Chondrocyte (in vitro differentiated cells): ENCODE measurements around the gene DNM3. TPM values are rescaled to one million over a fixed set of nuclear protein-coding genes. Genes with fewer than 3 reads are reported as not detected.

Source experiments
- DNase-seq: peaks from one replicate; pipeline ENCODE4 v3.0.0; 2021; ENCODE audit warnings: mixed read lengths, low spot score
- H3K27ac Mint-ChIP-seq: one replicate; pipeline ENCODE4 v1.8.0; 2021; ENCODE audit warnings: mild to moderate bottlenecking, moderate library complexity, mixed read lengths; ENCODE audit not compliant: unreplicated experiment
- H3K27me3 Mint-ChIP-seq: 2 replicates; pipeline ENCODE4 v1.8.0; 2021; ENCODE audit warnings: low read depth, mixed read lengths
- H3K36me3 Mint-ChIP-seq: 2 replicates; pipeline ENCODE4 v1.8.0; 2021; ENCODE audit warnings: low read depth, mixed read lengths
- H3K4me1 Mint-ChIP-seq: 2 replicates; pipeline ENCODE4 v1.8.0; 2021; ENCODE audit warnings: low read depth, mild to moderate bottlenecking, mixed read lengths
- H3K4me3 Mint-ChIP-seq: one replicate; pipeline ENCODE4 v1.8.0; 2021; ENCODE audit warnings: mild to moderate bottlenecking, moderate library complexity, mixed read lengths; ENCODE audit not compliant: unreplicated experiment
- H3K9me3 Mint-ChIP-seq: 2 replicates; pipeline ENCODE4 v1.8.0; 2021; ENCODE audit warnings: low read depth, mixed read lengths
- total RNA-seq: library from RNA; stranded (reverse); gene quantifications from 3 replicates; pipeline ENCODE4 v1.2.1, GENCODE V29; 2021
- TF ChIP-seq, protein P1 (sequence below): fragments of 200-600 bp; sonication (generic); IDR thresholded peaks from 2 replicates; pipeline ENCODE4 v1.5.0; 2021; ENCODE audit warnings: antibody characterized with exemption, mild to moderate bottlenecking, moderate library complexity

DNM3 gene
- total RNA-seq, 1 donor from 2014 or later, result 12.4 TPM

DNA sequence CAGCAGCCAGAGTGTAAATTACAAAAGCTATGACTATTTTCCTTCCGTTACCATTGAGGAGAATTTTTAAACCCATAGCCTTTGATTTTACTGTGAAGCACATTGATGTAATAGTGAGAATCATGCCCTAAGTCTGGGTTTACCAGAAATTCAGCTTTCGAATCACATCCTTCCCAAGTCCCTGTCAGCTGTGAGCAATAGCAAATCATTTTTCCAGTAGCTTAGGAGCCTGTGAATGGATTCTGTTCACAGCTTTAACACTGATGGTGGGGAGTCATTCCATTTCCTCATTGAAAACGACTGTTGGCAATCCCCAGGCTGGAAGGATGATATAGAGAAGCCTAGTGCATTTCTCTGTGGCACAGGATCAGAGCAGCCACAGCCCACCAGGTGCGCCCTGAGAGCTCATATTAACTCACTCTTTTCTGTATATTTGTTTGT is 497.0 kb downstream of the DNM3 start:
- Mint-ChIP-seq H3K36me3 (no peaks in the 10 kb centered on the region), H3K4me1 (peaks cover 43% of the 10 kb centered on the region), H3K9me3 (no peaks in the 10 kb centered on the region), H3K4me3 (no peak overlapping the region), H3K27me3 (no peaks in the 10 kb centered on the region), H3K27ac (no peak overlapping the region)
- TF ChIP-seq, protein P1, sequence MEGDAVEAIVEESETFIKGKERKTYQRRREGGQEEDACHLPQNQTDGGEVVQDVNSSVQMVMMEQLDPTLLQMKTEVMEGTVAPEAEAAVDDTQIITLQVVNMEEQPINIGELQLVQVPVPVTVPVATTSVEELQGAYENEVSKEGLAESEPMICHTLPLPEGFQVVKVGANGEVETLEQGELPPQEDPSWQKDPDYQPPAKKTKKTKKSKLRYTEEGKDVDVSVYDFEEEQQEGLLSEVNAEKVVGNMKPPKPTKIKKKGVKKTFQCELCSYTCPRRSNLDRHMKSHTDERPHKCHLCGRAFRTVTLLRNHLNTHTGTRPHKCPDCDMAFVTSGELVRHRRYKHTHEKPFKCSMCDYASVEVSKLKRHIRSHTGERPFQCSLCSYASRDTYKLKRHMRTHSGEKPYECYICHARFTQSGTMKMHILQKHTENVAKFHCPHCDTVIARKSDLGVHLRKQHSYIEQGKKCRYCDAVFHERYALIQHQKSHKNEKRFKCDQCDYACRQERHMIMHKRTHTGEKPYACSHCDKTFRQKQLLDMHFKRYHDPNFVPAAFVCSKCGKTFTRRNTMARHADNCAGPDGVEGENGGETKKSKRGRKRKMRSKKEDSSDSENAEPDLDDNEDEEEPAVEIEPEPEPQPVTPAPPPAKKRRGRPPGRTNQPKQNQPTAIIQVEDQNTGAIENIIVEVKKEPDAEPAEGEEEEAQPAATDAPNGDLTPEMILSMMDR, result no peak
- no peak for DNase-seq

DNA sequence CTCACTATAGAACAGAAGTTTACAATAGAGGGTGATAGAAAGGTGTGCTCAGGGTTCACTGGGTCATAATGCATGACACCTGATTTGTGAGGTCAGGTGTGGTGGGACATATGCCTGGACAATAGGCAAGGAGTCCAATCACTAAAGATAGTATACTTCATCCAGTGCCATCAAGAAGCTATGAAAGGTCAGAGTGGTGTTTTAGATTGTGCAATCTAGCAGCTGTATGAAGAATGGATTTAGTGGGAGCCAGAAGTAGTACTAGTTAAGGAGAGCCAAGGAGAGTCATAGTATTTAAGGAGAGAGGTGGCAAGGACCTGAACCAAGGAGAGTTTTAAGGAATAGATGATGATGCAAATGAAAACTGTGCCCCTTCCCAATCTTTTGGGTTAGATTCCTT is 498.5 kb downstream of the DNM3 start:
- no peaks in the 10 kb centered on the region for H3K36me3 Mint-ChIP-seq
- H3K4me3 Mint-ChIP-seq, result no peak overlapping the region
- TF ChIP-seq, protein P1, result no peak
- H3K9me3 Mint-ChIP-seq, result no peaks in the 10 kb centered on the region
- peaks cover 59% of the 10 kb centered on the region for H3K4me1 Mint-ChIP-seq
- DNase-seq, result no peak
- H3K27ac Mint-ChIP-seq, result peak overlapping the region; percentile 28
- no peaks in the 10 kb centered on the region for H3K27me3 Mint-ChIP-seq

DNA sequence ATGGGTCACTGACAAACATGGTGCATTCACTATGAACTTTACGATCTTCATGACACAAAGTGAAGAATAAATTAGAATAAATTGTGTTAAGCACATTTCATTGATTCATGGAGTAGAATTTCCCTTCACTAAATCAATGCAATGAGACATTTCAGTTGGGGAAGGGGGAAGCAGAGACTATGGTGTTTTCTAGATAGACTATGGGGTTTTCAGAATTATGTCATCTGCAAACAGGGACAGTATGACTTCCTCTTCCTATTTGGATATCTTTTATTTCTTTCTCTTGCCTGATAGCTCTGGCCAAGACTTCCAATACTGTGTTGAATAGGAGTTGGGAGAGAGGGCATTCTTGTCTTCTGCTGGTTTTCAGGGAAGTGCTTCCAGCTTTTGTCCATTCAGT is 499.2 kb downstream of the DNM3 start:
- H3K4me3 Mint-ChIP-seq, result no peak overlapping the region
- no peaks in the 10 kb centered on the region for H3K36me3 Mint-ChIP-seq
- H3K27ac Mint-ChIP-seq, result no peak overlapping the region
- peaks cover 66% of the 10 kb centered on the region for H3K4me1 Mint-ChIP-seq
- no peaks in the 10 kb centered on the region for H3K27me3 Mint-ChIP-seq
- TF ChIP-seq, protein P1, result no peak
- no peak for DNase-seq
- peaks cover 1% of the 10 kb centered on the region for H3K9me3 Mint-ChIP-seq

DNA sequence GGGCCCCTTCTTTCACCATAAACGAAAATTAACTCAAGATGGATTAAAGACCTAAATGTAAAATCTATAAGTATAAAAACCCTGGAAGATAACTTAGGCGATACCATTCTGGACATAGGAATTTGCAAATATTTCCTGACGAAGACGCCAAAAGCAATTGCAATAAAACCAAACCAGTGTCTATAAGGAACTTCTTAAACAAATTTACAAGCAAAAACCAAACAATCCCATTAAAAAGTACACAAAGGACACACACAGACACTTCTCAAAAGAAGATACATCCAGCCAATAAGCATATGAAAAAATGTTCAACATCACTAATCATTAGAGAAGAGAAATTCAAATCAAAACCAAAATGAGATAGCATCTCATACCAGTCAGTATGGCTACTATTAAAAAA is 500.4 kb downstream of the DNM3 start:
- Mint-ChIP-seq H3K27ac (peak overlapping the region; percentile 1), H3K36me3 (peaks cover 3% of the 10 kb centered on the region), H3K9me3 (peaks cover 7% of the 10 kb centered on the region), H3K4me1 (peaks cover 71% of the 10 kb centered on the region), H3K27me3 (no peaks in the 10 kb centered on the region), H3K4me3 (no peak overlapping the region)
- no peak for DNase-seq
- TF ChIP-seq, protein P1, result no peak

DNA sequence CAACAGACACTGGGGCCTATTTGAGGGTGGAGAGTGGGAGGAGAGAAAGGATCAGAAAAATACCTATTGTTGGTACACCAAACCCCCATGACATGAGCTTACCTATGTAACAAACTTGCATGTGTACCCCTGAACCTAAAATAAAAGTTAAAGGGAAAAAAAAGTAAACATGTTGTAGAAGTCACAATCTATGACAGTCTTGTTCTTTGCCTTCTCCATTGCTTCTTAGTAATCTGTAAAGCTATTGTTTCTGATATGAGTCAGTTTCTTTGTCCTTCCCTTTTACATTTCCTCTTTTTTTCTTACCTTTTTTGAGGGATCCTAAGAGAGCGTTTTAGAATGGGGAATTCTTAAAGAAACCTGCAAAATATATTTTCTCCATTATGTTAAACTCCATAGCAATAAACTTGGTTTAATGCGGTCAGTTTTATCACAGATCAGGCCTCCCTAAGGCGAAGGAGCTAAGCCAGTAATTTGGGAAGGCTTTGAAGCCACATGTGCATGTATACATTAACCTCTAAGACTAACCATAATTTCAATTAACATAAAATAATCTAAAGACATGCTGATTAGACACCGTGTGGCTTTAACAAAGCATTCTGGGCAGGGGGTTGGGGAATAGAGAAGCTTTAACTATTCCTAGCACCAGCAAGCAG is 501.4 kb downstream of the DNM3 start:
- Mint-ChIP-seq H3K4me1 (peaks cover 72% of the 10 kb centered on the region), H3K27ac (peak overlapping the region; percentile 95), H3K9me3 (peaks cover 17% of the 10 kb centered on the region), H3K27me3 (no peaks in the 10 kb centered on the region), H3K4me3 (peak overlapping the region; percentile 46), H3K36me3 (peaks cover 11% of the 10 kb centered on the region)
- no peak for DNase-seq
- TF ChIP-seq, protein P1, result no peak
